Large intestine (tissue), 3 donors: ENCODE measurements around the gene NHSL2. TPM values are rescaled to one million over a fixed set of nuclear protein-coding genes. Genes with fewer than 3 reads are reported as not detected.

Source experiments
- DNase-seq, 2 donors: peaks; one replicate each; pipeline versions ENCODE4 v3.0.0 to v3.0.0-alpha.2; 2013
- H3K27ac ChIP-seq: one replicate; pipeline ENCODE4 v1.5.1; 2013; ENCODE audit warnings: low read length
- H3K27me3 ChIP-seq: 2 replicates; pipeline ENCODE4 v1.6.1; 2013; ENCODE audit warnings: low read length; ENCODE audit not compliant: control insufficient read depth, insufficient read depth
- H3K36me3 ChIP-seq: 2 replicates; pipeline ENCODE4 v1.6.1; 2013; ENCODE audit warnings: low read length; ENCODE audit not compliant: control insufficient read depth, insufficient read depth
- H3K4me1 ChIP-seq: one replicate; pipeline ENCODE4 v1.6.1; 2013; ENCODE audit warnings: low read length; ENCODE audit not compliant: control insufficient read depth, insufficient read depth
- H3K4me3 ChIP-seq: one replicate; pipeline ENCODE4 v1.5.1; 2013; ENCODE audit warnings: low read length
- H3K9me3 ChIP-seq: one replicate; pipeline ENCODE4 v1.6.1; 2013; ENCODE audit warnings: mild to moderate bottlenecking, low read depth, low read length, moderate library complexity; ENCODE audit not compliant: control insufficient read depth
- WGBS: methylation state at CpG from one replicate; pipeline ENCODE4 v1.1.5; 2013; ENCODE audit warnings: low lambda C conversion rate; ENCODE audit not compliant: insufficient coverage; 5-methylcytosine and 5-hydroxymethylcytosine counted together
- polyA plus RNA-seq: library from polyadenylated mRNA; unstranded; fragments of 120-200 nt; gene quantifications from one replicate; pipeline ENCODE4 v1.2.1, GENCODE V29; 2013

Gene NHSL2
- polyA plus RNA-seq, 1 donor: 3.3 TPM

- H3K9me3 ChIP-seq: no peaks in the 10 kb centered on the region
- no peaks in the 10 kb centered on the region for H3K27me3 ChIP-seq
- H3K36me3 ChIP-seq: no peaks in the 10 kb centered on the region
- H3K27ac ChIP-seq: no peak overlapping the region
- peaks cover 23% of the 10 kb centered on the region for H3K4me1 ChIP-seq
- no CpG with 5 or more reads among the region's 2 CpGs for WGBS
- no peak for DNase-seq
- H3K4me3 ChIP-seq: no peak overlapping the region
Observed at GRCh38 chrX:72117636-72118210, 207.1 kb downstream of the NHSL2 start.

- no peak overlapping the region for H3K4me3 ChIP-seq
- DNase-seq: no peak
- no CpG with 5 or more reads among the region's 6 CpGs for WGBS
- H3K27ac ChIP-seq: no peak overlapping the region
- no peaks in the 10 kb centered on the region for H3K9me3 ChIP-seq
- peaks cover 14% of the 10 kb centered on the region for H3K4me1 ChIP-seq
- no peaks in the 10 kb centered on the region for H3K27me3 ChIP-seq
- no peaks in the 10 kb centered on the region for H3K36me3 ChIP-seq
Observed at GRCh38 chrX:72120837-72121236, 210.2 kb downstream of the NHSL2 start.

- Histone ChIP-seq H3K27ac (no peak overlapping the region), H3K36me3 (no peaks in the 10 kb centered on the region), H3K4me1 (peaks cover 19% of the 10 kb centered on the region), H3K27me3 (no peaks in the 10 kb centered on the region), H3K9me3 (no peaks in the 10 kb centered on the region), H3K4me3 (no peak overlapping the region)
- WGBS: no CpG with 5 or more reads among the region's 3 CpGs
- DNase-seq: no peak
Observed at GRCh38 chrX:72121383-72121782, 210.7 kb downstream of the NHSL2 start.

- DNase-seq: no peak
- Histone ChIP-seq H3K4me1 (peaks cover 23% of the 10 kb centered on the region), H3K27me3 (no peaks in the 10 kb centered on the region), H3K9me3 (no peaks in the 10 kb centered on the region), H3K36me3 (no peaks in the 10 kb centered on the region), H3K27ac (peak overlapping the region; percentile 42), H3K4me3 (no peak overlapping the region)
- 80% methylated on average over 1 of the region's 6 CpGs for WGBS
Observed at GRCh38 chrX:72122621-72123337, 212.1 kb downstream of the NHSL2 start.

- no CpG with 5 or more reads among the region's 11 CpGs for WGBS
- Histone ChIP-seq H3K27me3 (no peaks in the 10 kb centered on the region), H3K27ac (peak overlapping the region; percentile 42), H3K9me3 (no peaks in the 10 kb centered on the region), H3K4me1 (peaks cover 23% of the 10 kb centered on the region), H3K36me3 (peaks cover 2% of the 10 kb centered on the region), H3K4me3 (no peak overlapping the region)
- DNase-seq: no peak
Observed at GRCh38 chrX:72123471-72124185, 213.0 kb downstream of the NHSL2 start.

- Histone ChIP-seq H3K27me3 (no peaks in the 10 kb centered on the region), H3K36me3 (peaks cover 2% of the 10 kb centered on the region), H3K4me1 (peaks cover 23% of the 10 kb centered on the region), H3K27ac (no peak overlapping the region), H3K9me3 (no peaks in the 10 kb centered on the region), H3K4me3 (no peak overlapping the region)
- no peak for DNase-seq
- 90% methylated on average over 2 of the region's 8 CpGs for WGBS
Observed at GRCh38 chrX:72124540-72125201, 214.0 kb downstream of the NHSL2 start.

- Histone ChIP-seq H3K9me3 (no peaks in the 10 kb centered on the region), H3K4me3 (no peak overlapping the region), H3K27ac (no peak overlapping the region), H3K27me3 (peaks cover 3% of the 10 kb centered on the region), H3K4me1 (peaks cover 23% of the 10 kb centered on the region), H3K36me3 (peaks cover 2% of the 10 kb centered on the region)
- no peak for DNase-seq
- WGBS: no CpG with 5 or more reads among the region's 6 CpGs
Observed at GRCh38 chrX:72125331-72126047, 214.8 kb downstream of the NHSL2 start.

GRCh38 chrX:72126048-72126415 lies 215.4 kb downstream of the NHSL2 start:
- no peak for DNase-seq
- H3K27me3 ChIP-seq: peaks cover 8% of the 10 kb centered on the region
- H3K4me3 ChIP-seq: no peak overlapping the region
- H3K27ac ChIP-seq: peak overlapping the region; percentile 2
- H3K36me3 ChIP-seq: peaks cover 2% of the 10 kb centered on the region
- WGBS: no CpG with 5 or more reads among the region's 3 CpGs
- peaks cover 23% of the 10 kb centered on the region for H3K4me1 ChIP-seq
- H3K9me3 ChIP-seq: no peaks in the 10 kb centered on the region

GRCh38 chrX:72126539-72127140 lies 216.0 kb downstream of the NHSL2 start:
- Histone ChIP-seq H3K27ac (peak overlapping the region; percentile 2), H3K27me3 (peaks cover 12% of the 10 kb centered on the region), H3K4me1 (peaks cover 23% of the 10 kb centered on the region), H3K9me3 (no peaks in the 10 kb centered on the region), H3K4me3 (no peak overlapping the region), H3K36me3 (peaks cover 2% of the 10 kb centered on the region)
- peak; percentile 73 to 78 for DNase-seq
- no CpG with 5 or more reads among the region's 9 CpGs for WGBS
